NCI-H146 treated with DMSO at 0.1 percent for 48 hours (cell line): ENCODE measurements around the gene JPT1.
"Not testable (repeated sequence)": the region's sequence is repeated elsewhere in the genome, so short reads cannot be mapped to it uniquely, and the experiment has no call there.

ENCODE experiments used
- DNase-seq: peaks from one replicate; lab custom pipeline; 2025; ENCODE audit not compliant: unreplicated experiment; lab: John Stamatoyannopoulos, UW

Gene JPT1

GRCh38 chr17:75158480-75158879 is 4.2 kb upstream of the JPT1 start:
- DNase-seq: not testable (repeated sequence)

- DNase-seq: no peak
These were observed 884 bp upstream of the JPT1 start for GRCh38 chr17:75155191-75155601.

GRCh38 chr17:75153780-75154194 is 525 bp downstream of the JPT1 start:
- no peak for DNase-seq

- peak; percentile 33 for DNase-seq
These were observed 1.2 kb downstream of the JPT1 start for GRCh38 chr17:75152922-75153779.

- no peak for DNase-seq
These were observed 1.8 kb downstream of the JPT1 start for GRCh38 chr17:75152523-75152921.

- no peak for DNase-seq
These were observed 2.4 kb downstream of the JPT1 start for GRCh38 chr17:75151930-75152329.

GRCh38 chr17:75147878-75148546 is 6.3 kb downstream of the JPT1 start:
- no peak for DNase-seq

GRCh38 chr17:75146592-75146991 is 7.7 kb downstream of the JPT1 start:
- no peak for DNase-seq

GRCh38 chr17:75144816-75145512 is 9.3 kb downstream of the JPT1 start:
- DNase-seq: no peak

GRCh38 chr17:75142236-75142971 is 11.9 kb downstream of the JPT1 start:
- DNase-seq: no peak

- DNase-seq: no peak
These were observed 15.8 kb downstream of the JPT1 start for GRCh38 chr17:75138519-75138918.

- not testable (repeated sequence) for DNase-seq
These were observed 16.6 kb downstream of the JPT1 start for GRCh38 chr17:75137762-75138161.

GRCh38 chr17:75135946-75136345 is 18.4 kb downstream of the JPT1 start:
- no peak for DNase-seq

- DNase-seq: no peak
These were observed 18.9 kb downstream of the JPT1 start for GRCh38 chr17:75135452-75135851.

- not testable (repeated sequence) for DNase-seq
These were observed 20.5 kb downstream of the JPT1 start for GRCh38 chr17:75133607-75134347.

GRCh38 chr17:75133001-75133400 is 21.3 kb downstream of the JPT1 start:
- no peak for DNase-seq

GRCh38 chr17:75132018-75133000 is 22.0 kb downstream of the JPT1 start:
- DNase-seq: not testable (repeated sequence)

- peak; percentile 74 for DNase-seq
These were observed 22.9 kb downstream of the JPT1 start, which contains the start of gene NT5C for GRCh38 chr17:75131278-75132017. Gene NT5C, minus strand, starts transcription at chr17:75131742. Its CDS starts 35 bp downstream, at chr17:75131707.
